ENCODE measurements around the gene PAPOLB.

PAPOLB gene

DNA sequence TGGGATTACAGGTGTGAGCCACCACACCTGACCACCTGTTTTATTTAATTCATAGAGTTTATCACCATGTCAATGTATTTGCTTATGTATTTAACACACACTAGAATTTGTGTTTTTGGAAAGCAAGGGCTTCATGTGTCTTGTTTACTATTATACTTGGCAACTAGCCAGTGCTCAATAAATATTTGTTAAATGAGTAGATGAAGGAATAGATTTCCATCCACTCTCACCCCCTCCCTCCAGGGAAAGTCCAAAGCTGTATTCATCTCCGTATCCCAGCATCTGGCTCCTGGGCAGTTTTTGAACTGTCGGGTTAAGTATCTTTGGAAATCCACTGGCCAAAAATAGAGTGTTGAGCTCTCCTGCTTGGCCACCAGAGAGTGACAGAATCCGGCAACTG is 26.3 kb upstream of the PAPOLB start:
- H2AFZ ChIP-seq: no peak overlapping the region

DNA sequence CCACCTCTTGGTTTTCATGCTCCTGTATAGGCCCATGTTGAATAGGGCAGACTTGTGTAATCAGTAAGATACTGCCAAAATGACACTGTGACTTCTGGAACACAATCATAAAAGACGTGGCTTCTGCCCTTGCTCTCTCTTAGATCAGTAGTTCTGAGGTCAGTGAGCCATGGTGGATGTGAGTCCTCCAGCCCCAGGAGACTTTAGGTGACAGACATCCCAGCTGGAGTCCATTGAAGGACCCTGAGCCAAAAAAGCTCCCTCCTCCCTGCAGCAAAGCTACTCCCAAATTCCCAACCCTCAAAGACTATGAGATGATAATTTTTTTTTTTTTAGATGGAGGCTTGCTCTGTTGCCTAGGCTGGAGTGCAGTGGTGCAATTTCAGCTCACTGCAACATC is 24.8 kb upstream of the PAPOLB start:
- H3K27me3 ChIP-seq (ENCODE audit: control insufficient read depth, insufficient read depth, low read length): no peaks in the 10 kb centered on the region
- no peak overlapping the region for H3K9ac ChIP-seq
- TF ChIP-seq, protein P1, sequence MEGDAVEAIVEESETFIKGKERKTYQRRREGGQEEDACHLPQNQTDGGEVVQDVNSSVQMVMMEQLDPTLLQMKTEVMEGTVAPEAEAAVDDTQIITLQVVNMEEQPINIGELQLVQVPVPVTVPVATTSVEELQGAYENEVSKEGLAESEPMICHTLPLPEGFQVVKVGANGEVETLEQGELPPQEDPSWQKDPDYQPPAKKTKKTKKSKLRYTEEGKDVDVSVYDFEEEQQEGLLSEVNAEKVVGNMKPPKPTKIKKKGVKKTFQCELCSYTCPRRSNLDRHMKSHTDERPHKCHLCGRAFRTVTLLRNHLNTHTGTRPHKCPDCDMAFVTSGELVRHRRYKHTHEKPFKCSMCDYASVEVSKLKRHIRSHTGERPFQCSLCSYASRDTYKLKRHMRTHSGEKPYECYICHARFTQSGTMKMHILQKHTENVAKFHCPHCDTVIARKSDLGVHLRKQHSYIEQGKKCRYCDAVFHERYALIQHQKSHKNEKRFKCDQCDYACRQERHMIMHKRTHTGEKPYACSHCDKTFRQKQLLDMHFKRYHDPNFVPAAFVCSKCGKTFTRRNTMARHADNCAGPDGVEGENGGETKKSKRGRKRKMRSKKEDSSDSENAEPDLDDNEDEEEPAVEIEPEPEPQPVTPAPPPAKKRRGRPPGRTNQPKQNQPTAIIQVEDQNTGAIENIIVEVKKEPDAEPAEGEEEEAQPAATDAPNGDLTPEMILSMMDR (IDR thresholded peaks at IDR 0.05): no peak
- no peaks in the 10 kb centered on the region for H3K79me2 ChIP-seq
- H3K9me3 ChIP-seq (ENCODE audit: control insufficient read depth, low read length): no peaks in the 10 kb centered on the region
- no peak overlapping the region for H3K4me3 ChIP-seq (ENCODE audit: low read depth, low read length)
- no peak overlapping the region for H2AFZ ChIP-seq
- H3K27ac ChIP-seq: no peak overlapping the region
- H3K4me1 ChIP-seq: no peaks in the 10 kb centered on the region
- H3K4me2 ChIP-seq (ENCODE audit: low read length): no peak overlapping the region
- no peaks in the 10 kb centered on the region for H3K36me3 ChIP-seq (ENCODE audit: control insufficient read depth, insufficient read depth, low read length)

More for the DNA sequence above, 26.3 kb upstream of the PAPOLB start:
- Histone ChIP-seq H3K9ac (no peak overlapping the region), H3K36me3 (ENCODE audit: control insufficient read depth, insufficient read depth, low read length) (no peaks in the 10 kb centered on the region), H3K9me3 (ENCODE audit: control insufficient read depth, low read length) (no peaks in the 10 kb centered on the region), H3K79me2 (no peaks in the 10 kb centered on the region), H3K27me3 (ENCODE audit: control insufficient read depth, insufficient read depth, low read length) (no peaks in the 10 kb centered on the region), H3K27ac (no peak overlapping the region), H3K4me1 (no peaks in the 10 kb centered on the region), H3K4me3 (ENCODE audit: low read depth, low read length) (no peak overlapping the region), H3K4me2 (ENCODE audit: low read length) (no peak overlapping the region)
- TF ChIP-seq, protein P1 (IDR thresholded peaks at IDR 0.05): no peak

DNA sequence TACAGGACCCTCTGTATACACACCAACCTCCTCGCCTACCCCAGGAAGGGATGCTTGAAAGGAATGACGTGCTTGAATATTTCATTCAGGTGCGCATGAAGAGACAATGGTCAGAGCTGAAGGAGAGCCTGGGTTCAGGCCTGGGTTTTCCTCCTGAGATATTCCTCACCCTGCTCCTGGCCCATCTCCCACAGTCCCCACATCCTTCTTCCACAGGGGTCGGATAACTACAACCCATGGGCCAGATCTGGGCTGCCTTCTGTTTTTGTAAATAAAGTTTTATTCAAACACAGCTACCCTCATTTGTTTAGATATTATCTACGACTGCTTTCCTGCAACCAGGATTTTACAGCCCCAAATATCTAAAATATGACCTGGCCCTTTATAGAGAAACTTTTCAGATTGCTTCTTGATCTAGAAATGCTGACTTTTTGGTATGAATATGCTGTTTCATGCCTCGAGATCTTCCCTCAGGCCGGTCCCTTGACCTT is 23.5 kb upstream of the PAPOLB start:
- H2AFZ ChIP-seq: no peak overlapping the region
- H3K4me2 ChIP-seq (ENCODE audit: low read length): no peak overlapping the region

DNA sequence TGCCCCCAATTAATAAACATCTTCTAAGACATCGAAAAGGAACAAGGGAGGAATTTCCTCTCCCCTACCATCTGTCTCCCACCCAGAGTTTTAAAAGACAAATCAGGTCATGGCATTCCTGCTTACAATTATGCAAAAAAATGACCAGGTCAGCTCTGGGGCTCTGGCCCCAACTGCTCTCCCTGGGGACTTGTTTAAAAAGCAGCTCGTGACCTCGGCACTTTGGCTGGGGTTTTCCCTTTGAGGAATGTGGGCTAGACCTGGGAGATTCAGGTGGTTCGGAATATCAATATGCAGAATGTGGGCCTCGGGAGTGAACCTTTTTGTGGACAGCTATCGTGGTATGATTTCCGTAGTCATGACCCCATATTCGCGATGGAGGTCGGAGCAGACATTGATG is 22.3 kb upstream of the PAPOLB start:
- H3K79me2 ChIP-seq: no peaks in the 10 kb centered on the region
- no peak overlapping the region for H3K9ac ChIP-seq
- no peak overlapping the region for H3K4me2 ChIP-seq (ENCODE audit: low read length)
- TF ChIP-seq, protein P1 (IDR thresholded peaks at IDR 0.05): no peak
- H3K27me3 ChIP-seq (ENCODE audit: control insufficient read depth, insufficient read depth, low read length): no peaks in the 10 kb centered on the region
- no peak overlapping the region for H3K27ac ChIP-seq
- no peaks in the 10 kb centered on the region for H3K4me1 ChIP-seq
- H3K36me3 ChIP-seq (ENCODE audit: control insufficient read depth, insufficient read depth, low read length): no peaks in the 10 kb centered on the region
- no peaks in the 10 kb centered on the region for H3K9me3 ChIP-seq (ENCODE audit: control insufficient read depth, low read length)
- no peak overlapping the region for H2AFZ ChIP-seq
- no peak overlapping the region for H3K4me3 ChIP-seq (ENCODE audit: low read depth, low read length)

More for the DNA sequence above, 23.5 kb upstream of the PAPOLB start:
- TF ChIP-seq, protein P1 (IDR thresholded peaks at IDR 0.05): no peak
- no peak overlapping the region for H3K9ac ChIP-seq
- H3K9me3 ChIP-seq (ENCODE audit: control insufficient read depth, low read length): no peaks in the 10 kb centered on the region
- H3K4me1 ChIP-seq: no peaks in the 10 kb centered on the region
- no peaks in the 10 kb centered on the region for H3K79me2 ChIP-seq
- no peaks in the 10 kb centered on the region for H3K27me3 ChIP-seq (ENCODE audit: control insufficient read depth, insufficient read depth, low read length)
- no peak overlapping the region for H3K4me3 ChIP-seq (ENCODE audit: low read depth, low read length)
- no peaks in the 10 kb centered on the region for H3K36me3 ChIP-seq (ENCODE audit: control insufficient read depth, insufficient read depth, low read length)
- no peak overlapping the region for H3K27ac ChIP-seq

DNA sequence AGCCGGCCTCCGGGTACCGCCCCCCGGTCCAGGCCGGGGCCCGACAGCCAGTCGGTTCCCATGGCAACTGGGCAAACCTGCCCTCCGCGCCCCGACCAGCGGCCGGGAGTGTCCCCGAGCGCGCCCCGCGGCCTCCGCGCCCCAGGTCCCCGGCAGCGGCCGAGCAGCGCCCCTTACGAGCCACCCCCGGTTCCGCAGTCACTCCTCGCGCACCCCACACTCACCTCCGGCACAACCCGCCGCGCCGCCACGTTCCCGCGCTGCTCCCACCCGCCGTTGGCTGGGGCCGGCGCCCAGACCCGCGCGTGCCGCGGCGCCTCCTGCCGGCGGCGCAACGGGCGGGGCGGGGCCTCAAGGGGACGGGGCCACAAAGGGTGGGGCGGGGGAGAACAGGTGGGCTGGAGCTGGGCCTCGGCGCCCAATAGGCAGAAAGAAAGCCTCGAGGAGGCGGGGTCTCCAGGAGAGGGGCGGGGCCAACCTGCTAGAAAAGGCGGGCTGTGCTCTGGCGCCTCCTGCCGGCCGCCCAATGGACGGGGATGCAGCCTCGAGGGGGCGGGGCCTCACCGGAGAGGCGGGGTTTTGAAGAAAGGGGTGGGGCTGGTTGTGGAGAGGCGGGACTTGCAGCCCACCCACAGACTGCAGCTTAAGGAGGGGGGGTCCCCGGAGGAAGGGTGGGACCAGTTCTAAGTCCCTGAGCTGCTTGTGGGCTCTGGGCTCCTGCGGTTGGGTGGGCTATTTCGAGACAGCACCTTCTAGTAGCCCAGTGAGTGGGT is 21.7 kb upstream of the PAPOLB start, which contains the start of gene RADIL:
RADIL (minus strand) TSS at position 345 of the 773 bp plus-strand sequence. CDS start 5,577 bp downstream, outside the sequence.
- Histone ChIP-seq H3K79me2 (no peaks in the 10 kb centered on the region), H3K27me3 (ENCODE audit: control insufficient read depth, insufficient read depth, low read length) (no peaks in the 10 kb centered on the region), H3K9me3 (ENCODE audit: control insufficient read depth, low read length) (no peaks in the 10 kb centered on the region), H3K36me3 (ENCODE audit: control insufficient read depth, insufficient read depth, low read length) (no peaks in the 10 kb centered on the region), H3K4me2 (ENCODE audit: low read length) (peak within 1 kb of the TSS; percentile 59), H3K27ac (peak within 1 kb of the TSS; percentile 30), H3K4me3 (ENCODE audit: low read depth, low read length) (peak within 1 kb of the TSS; percentile 45), H3K9ac (no peak within 1 kb of the TSS), H2AFZ (peak within 1 kb of the TSS; percentile 89), H3K4me1 (no peaks in the 10 kb centered on the region)
- TF ChIP-seq, protein P1 (IDR thresholded peaks at IDR 0.05): peak; percentile 84

Measured in parathyroid adenoma (tissue), 2 donors.